CD14-positive monocyte (primary cell): ENCODE results near the gene MYOCD. TPM values are rescaled to one million over a fixed set of nuclear protein-coding genes. Genes with fewer than 3 reads are reported as not detected.

Experiments used
- DNase-seq, 3 donors: peaks; one replicate each; pipeline ENCODE4 v3.0.0-alpha.2; 2011 to 2022
- H2AFZ ChIP-seq: 2 replicates; pipeline ENCODE4 v1.6.0; 2012; ENCODE audit warnings: mild to moderate bottlenecking, low read depth, low read length, inconsistent platforms; ENCODE audit not compliant: insufficient read depth, poor library complexity, severe bottlenecking
- H3K27ac ChIP-seq, 2 donors: 1 replicate in 1 of 2; 2 replicates in 1 of 2; pipeline ENCODE4 v1.5.1; 2012 to 2013; ENCODE audit warnings: low read length in 2 of 2, control low read depth in 1 of 2, inconsistent platforms in 1 of 2, low read depth in 1 of 2, mild to moderate bottlenecking in 1 of 2
- H3K27me3 ChIP-seq, 2 donors: one replicate each; pipeline versions ENCODE4 v1.6.0 to v1.6.1; 2011 to 2013; ENCODE audit warnings: low read length in 2 of 2; ENCODE audit not compliant: control insufficient read depth in 2 of 2, insufficient read depth in 2 of 2
- H3K36me3 ChIP-seq, 2 donors: replicated peaks in 1 of 2; 1 replicate in 1 of 2; 2 replicates in 1 of 2; pipeline versions ENCODE4 v1.5.1 to v1.6.1; 2012 to 2013; ENCODE audit warnings: low read length in 2 of 2, control low read depth in 1 of 2, inconsistent platforms in 1 of 2, mild to moderate bottlenecking in 1 of 2; ENCODE audit not compliant: insufficient read depth in 2 of 2, control insufficient read depth in 1 of 2
- H3K4me1 ChIP-seq, 2 donors: 1 replicate in 1 of 2; 2 replicates in 1 of 2; pipeline versions ENCODE4 v1.5.1 to v1.6.1; 2012 to 2013; ENCODE audit warnings: low read length in 2 of 2, control low read depth in 1 of 2, inconsistent platforms in 1 of 2, mild to moderate bottlenecking in 1 of 2, moderate library complexity in 1 of 2; ENCODE audit not compliant: insufficient read depth in 2 of 2, control insufficient read depth in 1 of 2
- H3K4me2 ChIP-seq: replicated peaks from 2 replicates; pipeline ENCODE3; 2012; ENCODE audit warnings: low read length, moderate library complexity, mild to moderate bottlenecking; ENCODE audit not compliant: poor library complexity, severe bottlenecking; ENCODE audit errors: extremely low read depth
- H3K4me3 ChIP-seq, 3 experiments: fragments of 200-600 bp in 1 of 3; sonication (generic) in 1 of 3; replicated peaks in 1 of 3; 1 replicate in 2 of 3; 2 replicates in 1 of 3; pipeline ENCODE4 v1.5.1; 2011 to 2013; ENCODE audit warnings: low read length in 3 of 3, mild to moderate bottlenecking in 3 of 3, control low read depth in 2 of 3, low read depth in 2 of 3, inconsistent platforms in 1 of 3, moderate library complexity in 1 of 3
- H3K79me2 ChIP-seq: 2 replicates; pipeline ENCODE4 v1.6.0; 2012; ENCODE audit warnings: mild to moderate bottlenecking, control low read depth, inconsistent platforms, low read length, moderate library complexity; ENCODE audit not compliant: insufficient read depth
- H3K9ac ChIP-seq: 2 replicates; pipeline ENCODE4 v1.6.0; 2017; ENCODE audit warnings: low read length, mild to moderate bottlenecking; ENCODE audit not compliant: insufficient read depth, poor library complexity, severe bottlenecking
- H3K9me3 ChIP-seq, 2 donors: replicated peaks in 1 of 2; 1 replicate in 1 of 2; 2 replicates in 1 of 2; pipeline versions ENCODE4 v1.5.1 to v1.6.1; 2012 to 2013; ENCODE audit warnings: low read length in 2 of 2, control low read depth in 1 of 2; ENCODE audit not compliant: control insufficient read depth in 1 of 2, insufficient read depth in 1 of 2
- H4K20me1 ChIP-seq: 2 replicates; pipeline ENCODE4 v1.6.0; 2012; ENCODE audit warnings: mild to moderate bottlenecking, low read length, control low read depth, moderate library complexity; ENCODE audit not compliant: insufficient read depth
- H3K27ac Mint-ChIP-seq, 7 donors: one replicate each; pipeline ENCODE4 v1.8.0; 2020; ENCODE audit warnings: mild to moderate bottlenecking in 7 of 7, mixed read lengths in 7 of 7, moderate library complexity in 6 of 7, inconsistent platforms in 2 of 7
- H3K27me3 Mint-ChIP-seq, 3 donors: one replicate each; pipeline ENCODE4 v1.8.0; 2021 to 2022; ENCODE audit warnings: low read depth in 3 of 3, mild to moderate bottlenecking in 3 of 3, mixed read lengths in 3 of 3, moderate library complexity in 3 of 3, inconsistent platforms in 1 of 3
- H3K36me3 Mint-ChIP-seq, 2 donors: one replicate each; pipeline ENCODE4 v1.8.0; 2020; ENCODE audit warnings: mixed read lengths in 2 of 2, inconsistent platforms in 1 of 2, mild to moderate bottlenecking in 1 of 2
- H3K4me1 Mint-ChIP-seq: one replicate; pipeline ENCODE4 v1.8.0; 2020; ENCODE audit warnings: mild to moderate bottlenecking, mixed read lengths
- H3K4me3 Mint-ChIP-seq, 2 donors: one replicate each; pipeline ENCODE4 v1.8.0; 2020; ENCODE audit warnings: mild to moderate bottlenecking in 2 of 2, mixed read lengths in 2 of 2, moderate library complexity in 1 of 2
- H3K9me3 Mint-ChIP-seq, 7 donors: one replicate each; pipeline ENCODE4 v1.8.0; 2020 to 2022; ENCODE audit warnings: mixed read lengths in 7 of 7, mild to moderate bottlenecking in 6 of 7, moderate library complexity in 6 of 7, inconsistent platforms in 2 of 7
- CTCF ChIP-seq: fragments of 200-600 bp; IDR thresholded peaks from one replicate; pipeline ENCODE4 v1.8.0; 2022; ENCODE audit warnings: antibody characterized with exemption, mild to moderate bottlenecking
- WGBS: methylation state at CpG from one replicate; pipeline ENCODE4 v1.1.5; 2013; ENCODE audit warnings: missing lambda C conversion rate; ENCODE audit not compliant: insufficient coverage; 5-methylcytosine and 5-hydroxymethylcytosine counted together
- intact Hi-C, 2 donors: fragments of 100-400 bp; cut with micrococcal nuclease; formaldehyde crosslinking; loops; one replicate each; pipeline versions ENCODE4 v1.15.0 to v1.15.1; 2023
- polyA plus RNA-seq, 3 donors: library from polyadenylated mRNA; depleted of rRNA in 1 of 3; unstranded in 2 of 3; stranded (reverse) in 1 of 3; fragments of 300-500 nt in 2 of 3; fragments of >200 nt in 1 of 3; fragmentation: Illumina TruSeq in 2 of 3; gene quantifications; 1 replicate in 2 of 3; 2 replicates in 1 of 3; pipeline ENCODE4 v1.2.3, GENCODE V29; 2012 to 2021

MYOCD gene
- polyA plus RNA-seq, 3 donors, result not detected

- intact Hi-C loops, result no loop called here
- H3K4me1 ChIP-seq, result no peaks in the 10 kb centered on the region
Observed at GRCh38 chr17:12625092-12625491, 40.6 kb upstream of the MYOCD start.

GRCh38 chr17:12627177-12627629 lies 38.5 kb upstream of the MYOCD start:
- TF ChIP-seq CTCF, result no peak

More at GRCh38 chr17:12625092-12625491, 40.6 kb upstream of the MYOCD start:
- no peaks in the 10 kb centered on the region for H3K4me1 Mint-ChIP-seq
- no peaks in the 10 kb centered on the region for H3K79me2 ChIP-seq
- H4K20me1 ChIP-seq, result no peaks in the 10 kb centered on the region
- no peak overlapping the region for H3K27ac Mint-ChIP-seq
- DNase-seq, result no peak
- no peak overlapping the region for H3K4me3 ChIP-seq
- H3K27me3 ChIP-seq, result no peaks in the 10 kb centered on the region
- H3K9me3 ChIP-seq, result no peaks in the 10 kb centered on the region
- peaks cover 0 to 10% (median 5%) of the 10 kb centered on the region in 7 donors for H3K9me3 Mint-ChIP-seq
- no peaks in the 10 kb centered on the region for H3K36me3 ChIP-seq
- WGBS, result no CpG with 5 or more reads among the region's 4 CpGs
- no peak overlapping the region for H2AFZ ChIP-seq
- H3K27ac ChIP-seq, result no peak overlapping the region
- H3K4me2 ChIP-seq, result no peak overlapping the region
- peaks cover 0 to 2% (median 0%) of the 10 kb centered on the region in 3 donors for H3K27me3 Mint-ChIP-seq
- H3K36me3 Mint-ChIP-seq, result no peaks in the 10 kb centered on the region
- TF ChIP-seq CTCF, result no peak
- no peak overlapping the region for H3K9ac ChIP-seq
- no peak overlapping the region for H3K4me3 Mint-ChIP-seq

More at GRCh38 chr17:12627177-12627629, 38.5 kb upstream of the MYOCD start:
- no peak for DNase-seq
- intact Hi-C loops, result no loop called here
- 84% methylated on average over 3 of the region's 8 CpGs for WGBS
- Mint-ChIP-seq H3K27me3 (peaks cover 0 to 2% (median 0%) of the 10 kb centered on the region in 3 donors), H3K27ac (no peak overlapping the region), H3K4me3 (no peak overlapping the region), H3K36me3 (no peaks in the 10 kb centered on the region), H3K9me3 (peaks cover 0 to 10% (median 3%) of the 10 kb centered on the region in 7 donors), H3K4me1 (no peaks in the 10 kb centered on the region)
- Histone ChIP-seq H3K4me1 (no peaks in the 10 kb centered on the region), H3K79me2 (no peaks in the 10 kb centered on the region), H3K9ac (no peak overlapping the region), H3K4me2 (no peak overlapping the region), H3K36me3 (no peaks in the 10 kb centered on the region), H3K27ac (no peak overlapping the region), H2AFZ (no peak overlapping the region), H3K27me3 (no peaks in the 10 kb centered on the region), H4K20me1 (no peaks in the 10 kb centered on the region), H3K9me3 (no peaks in the 10 kb centered on the region), H3K4me3 (no peak overlapping the region)
